ENCODE data around the gene TTC28. TPM values are rescaled to one million over a fixed set of nuclear protein-coding genes. Genes with fewer than 3 reads are reported as not detected.

Gene TTC28
- total RNA-seq, 4 donors from 2014 or later, result 35.6 to 42.6 (median 36.9) TPM

DNA sequence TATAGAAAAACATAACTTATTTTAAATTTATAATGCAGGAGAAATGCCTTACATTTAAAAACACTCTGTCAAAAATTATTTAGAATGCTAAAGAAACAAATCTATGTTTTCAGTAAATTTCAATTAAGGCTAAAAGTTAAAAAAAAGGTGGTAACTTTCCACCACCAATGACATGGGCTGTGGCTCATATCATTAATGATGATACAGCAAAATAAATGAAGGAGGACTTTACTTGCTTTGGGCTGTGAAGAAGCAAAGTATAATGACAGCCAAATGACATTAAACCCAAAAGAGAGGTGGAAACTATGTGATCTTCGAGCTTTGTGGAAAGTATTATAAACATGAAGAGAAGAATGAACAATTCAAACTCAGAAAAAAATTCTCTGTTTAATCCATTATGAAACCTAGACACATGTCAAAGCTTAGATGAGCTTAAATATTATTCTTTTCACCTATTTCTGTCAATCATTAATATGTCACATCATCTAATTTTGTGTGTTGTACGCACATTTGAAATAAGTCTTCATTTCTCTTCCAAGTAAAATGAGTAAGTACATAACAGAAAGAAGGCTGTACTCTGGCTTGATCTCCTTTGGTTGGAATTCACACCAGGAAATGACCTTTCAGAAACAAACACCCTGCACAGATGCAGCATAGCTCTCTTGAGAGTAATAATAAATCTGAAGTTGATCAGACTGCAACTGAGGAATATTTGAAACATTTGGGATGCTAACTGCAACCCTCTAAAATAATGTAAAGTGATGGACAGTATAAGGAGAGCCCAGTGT lies 265.8 kb downstream of the TTC28 start:
- Histone ChIP-seq H3K4me1 (peaks cover 22 to 43% (median 32%) of the 10 kb centered on the region in 4 donors), H3K27ac (replicated peaks in 1 of 4) (peak overlapping the region in 1 of 4 donors; percentile 30), H3K9me3 (no peaks in the 10 kb centered on the region), H3K36me3 (no peaks in the 10 kb centered on the region), H3K4me3 (no peak overlapping the region), H3K27me3 (no peaks in the 10 kb centered on the region)
- WGBS, result 25% methylated on average over 2 of the region's 2 CpGs
- no peak for TF ChIP-seq POLR2AphosphoS5 (IDR thresholded peaks at IDR 0.05)
- TF ChIP-seq, protein P1, sequence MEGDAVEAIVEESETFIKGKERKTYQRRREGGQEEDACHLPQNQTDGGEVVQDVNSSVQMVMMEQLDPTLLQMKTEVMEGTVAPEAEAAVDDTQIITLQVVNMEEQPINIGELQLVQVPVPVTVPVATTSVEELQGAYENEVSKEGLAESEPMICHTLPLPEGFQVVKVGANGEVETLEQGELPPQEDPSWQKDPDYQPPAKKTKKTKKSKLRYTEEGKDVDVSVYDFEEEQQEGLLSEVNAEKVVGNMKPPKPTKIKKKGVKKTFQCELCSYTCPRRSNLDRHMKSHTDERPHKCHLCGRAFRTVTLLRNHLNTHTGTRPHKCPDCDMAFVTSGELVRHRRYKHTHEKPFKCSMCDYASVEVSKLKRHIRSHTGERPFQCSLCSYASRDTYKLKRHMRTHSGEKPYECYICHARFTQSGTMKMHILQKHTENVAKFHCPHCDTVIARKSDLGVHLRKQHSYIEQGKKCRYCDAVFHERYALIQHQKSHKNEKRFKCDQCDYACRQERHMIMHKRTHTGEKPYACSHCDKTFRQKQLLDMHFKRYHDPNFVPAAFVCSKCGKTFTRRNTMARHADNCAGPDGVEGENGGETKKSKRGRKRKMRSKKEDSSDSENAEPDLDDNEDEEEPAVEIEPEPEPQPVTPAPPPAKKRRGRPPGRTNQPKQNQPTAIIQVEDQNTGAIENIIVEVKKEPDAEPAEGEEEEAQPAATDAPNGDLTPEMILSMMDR (IDR thresholded peaks at IDR 0.05), result no peak
- no peak for TF ChIP-seq POLR2A (IDR thresholded peaks at IDR 0.05; ENCODE audit: low read depth)
- no peak for TF ChIP-seq EP300 (IDR thresholded peaks at IDR 0.05)
- intact Hi-C loops (cut with DNase I), result no loop called here
- no peak for DNase-seq (ENCODE audit: extremely low spot score)

DNA sequence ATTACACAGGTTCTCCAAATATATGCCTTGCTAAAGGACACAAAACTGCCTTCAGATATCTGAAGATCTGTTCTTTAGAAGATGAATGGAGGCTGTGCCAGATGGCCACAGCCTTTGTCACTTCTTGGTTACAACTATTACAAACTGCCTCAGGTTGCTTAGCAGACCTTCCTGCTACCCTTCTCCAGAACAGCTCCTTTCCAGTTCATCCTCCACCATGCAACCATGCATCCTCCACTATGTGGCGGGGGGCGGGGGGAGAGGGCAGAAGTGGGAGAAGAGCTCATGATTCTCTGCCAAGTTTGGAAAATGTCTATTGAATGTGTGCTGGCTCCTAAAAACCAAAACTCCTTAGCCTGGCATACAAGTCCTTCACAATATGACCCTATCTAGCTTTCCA lies 267.5 kb downstream of the TTC28 start:
- DNase-seq (ENCODE audit: extremely low spot score), result no peak
- Histone ChIP-seq H3K4me3 (no peak overlapping the region), H3K4me1 (peaks cover 22 to 46% (median 32%) of the 10 kb centered on the region in 4 donors), H3K27ac (replicated peaks in 1 of 4) (no peak overlapping the region), H3K27me3 (no peaks in the 10 kb centered on the region), H3K36me3 (no peaks in the 10 kb centered on the region), H3K9me3 (no peaks in the 10 kb centered on the region)
- intact Hi-C loops (cut with DNase I), result no loop called here
- TF ChIP-seq POLR2AphosphoS5 (IDR thresholded peaks at IDR 0.05) (no peak), POLR2A (IDR thresholded peaks at IDR 0.05; ENCODE audit: low read depth) (no peak), EP300 (IDR thresholded peaks at IDR 0.05) (no peak)
- TF ChIP-seq, protein P1 (IDR thresholded peaks at IDR 0.05), result no peak
- WGBS, result no CpG with 5 or more reads among the region's 2 CpGs

DNA sequence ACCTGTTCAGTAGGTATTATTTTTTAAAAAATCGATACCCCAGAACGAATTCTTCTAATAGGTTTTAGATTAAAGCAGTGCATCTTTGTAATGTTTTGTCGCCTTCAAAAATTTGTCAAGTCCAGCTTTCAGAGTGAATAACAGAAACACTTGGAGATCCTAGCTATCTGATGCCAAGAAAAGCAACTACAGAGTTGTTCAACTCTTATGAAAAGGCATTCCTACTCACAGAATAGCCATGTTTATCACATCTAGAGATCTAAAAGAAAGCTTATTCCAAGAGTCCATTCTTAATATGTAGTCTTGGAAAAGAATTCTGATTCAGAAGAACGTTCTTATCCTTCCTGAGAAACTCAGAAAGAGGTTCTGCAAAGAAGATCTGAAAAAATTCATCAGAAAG lies 268.5 kb downstream of the TTC28 start:
- Histone ChIP-seq H3K4me1 (peaks cover 22 to 46% (median 32%) of the 10 kb centered on the region in 4 donors), H3K36me3 (no peaks in the 10 kb centered on the region), H3K9me3 (no peaks in the 10 kb centered on the region), H3K27me3 (no peaks in the 10 kb centered on the region), H3K27ac (replicated peaks in 1 of 4) (no peak overlapping the region), H3K4me3 (no peak overlapping the region)
- TF ChIP-seq POLR2A (IDR thresholded peaks at IDR 0.05; ENCODE audit: low read depth) (no peak), EP300 (IDR thresholded peaks at IDR 0.05) (no peak)
- TF ChIP-seq, protein P1 (IDR thresholded peaks at IDR 0.05), result no peak
- WGBS, result 77% methylated on average over 4 of the region's 4 CpGs
- intact Hi-C loops (cut with DNase I), result no loop called here
- no peak for DNase-seq (ENCODE audit: extremely low spot score)

DNA sequence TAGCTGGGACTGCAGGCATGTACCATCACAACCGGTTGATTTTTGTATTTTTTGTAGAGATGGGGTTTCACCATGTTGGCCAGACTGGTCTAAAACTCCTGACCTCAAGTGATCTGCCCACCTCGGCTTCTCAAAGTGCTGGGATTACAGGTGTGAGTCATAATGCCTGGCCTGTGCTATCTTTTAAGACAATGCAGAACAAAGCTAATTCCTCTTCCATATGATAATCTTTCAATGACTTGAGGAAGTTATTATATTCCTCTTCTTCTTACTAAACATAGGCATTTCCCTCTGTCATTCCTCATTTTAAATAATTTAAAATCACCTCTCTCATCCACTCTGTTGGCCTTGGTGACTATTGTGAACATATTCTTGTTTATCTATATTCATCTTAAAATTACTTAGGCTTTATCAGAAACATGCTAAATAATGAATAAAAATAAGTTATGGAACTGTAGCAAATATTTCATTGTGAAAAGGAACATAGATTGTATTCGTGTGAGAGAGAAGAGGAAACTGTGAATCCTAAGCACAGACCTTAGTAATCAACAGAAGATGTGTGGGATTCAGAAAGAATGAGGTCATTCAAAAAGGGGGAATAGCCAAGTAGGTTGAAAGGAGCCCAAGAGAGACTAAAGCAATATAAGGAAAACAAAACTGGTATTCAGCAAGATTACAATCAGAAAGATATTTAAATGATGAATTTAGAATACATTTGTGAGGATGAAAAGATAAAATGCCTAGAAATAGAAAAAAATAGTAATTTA lies 269.4 kb downstream of the TTC28 start:
- Histone ChIP-seq H3K27me3 (no peaks in the 10 kb centered on the region), H3K4me3 (no peak overlapping the region)
- TF ChIP-seq EP300 (IDR thresholded peaks at IDR 0.05) (no peak), POLR2A (IDR thresholded peaks at IDR 0.05; ENCODE audit: low read depth) (no peak), POLR2AphosphoS5 (IDR thresholded peaks at IDR 0.05) (no peak)
- TF ChIP-seq, protein P1 (IDR thresholded peaks at IDR 0.05), result no peak

More for the DNA sequence above, 269.4 kb downstream of the TTC28 start:
- Histone ChIP-seq H3K36me3 (no peaks in the 10 kb centered on the region), H3K9me3 (no peaks in the 10 kb centered on the region), H3K27ac (replicated peaks in 1 of 4) (no peak overlapping the region), H3K4me1 (peaks cover 22 to 46% (median 32%) of the 10 kb centered on the region in 4 donors)
- intact Hi-C loops (cut with DNase I), result no loop called here
- DNase-seq (ENCODE audit: extremely low spot score), result no peak
- 56% methylated on average over 3 of the region's 3 CpGs for WGBS

Data from esophagus muscularis mucosa (tissue), 4 donors.